Raji (cell line): ENCODE results near the gene DUSP7.

Source experiments
- POLR2A ChIP-seq: IDR thresholded peaks from 2 replicates; pipeline ENCODE4 v1.6.1; 2011; ENCODE audit warnings: low read depth, low read length, control low read depth; ENCODE audit not compliant: insufficient read depth

DUSP7 gene

GRCh38 chr3:52032702-52033408 is 23.5 kb downstream of the DUSP7 start:
- TF ChIP-seq POLR2A, result no peak

- TF ChIP-seq POLR2A, result no peak
These were observed 24.5 kb downstream of the DUSP7 start for GRCh38 chr3:52031896-52032295.

- TF ChIP-seq POLR2A, result no peak
These were observed 25.6 kb downstream of the DUSP7 start for GRCh38 chr3:52030714-52031310.

GRCh38 chr3:52029535-52029934 is 26.8 kb downstream of the DUSP7 start:
- no peak for TF ChIP-seq POLR2A

GRCh38 chr3:52029053-52029452 is 27.3 kb downstream of the DUSP7 start:
- TF ChIP-seq POLR2A, result no peak

- no peak for TF ChIP-seq POLR2A
These were observed 27.8 kb downstream of the DUSP7 start for GRCh38 chr3:52028572-52028971.

- TF ChIP-seq POLR2A, result no peak
These were observed 30.3 kb downstream of the DUSP7 start for GRCh38 chr3:52026041-52026440.

GRCh38 chr3:52025453-52025852 is 30.9 kb downstream of the DUSP7 start:
- TF ChIP-seq POLR2A, result no peak

- TF ChIP-seq POLR2A, result no peak
These were observed 31.5 kb downstream of the DUSP7 start for GRCh38 chr3:52024765-52025452.

- no peak for TF ChIP-seq POLR2A
These were observed 32.3 kb downstream of the DUSP7 start for GRCh38 chr3:52023860-52024764.

- TF ChIP-seq POLR2A, result no peak
These were observed 33.1 kb downstream of the DUSP7 start for GRCh38 chr3:52023101-52023770.

- no peak for TF ChIP-seq POLR2A
These were observed 33.9 kb downstream of the DUSP7 start for GRCh38 chr3:52022323-52023100.

GRCh38 chr3:52021489-52022268 is 34.7 kb downstream of the DUSP7 start:
- TF ChIP-seq POLR2A, result no peak

- no peak for TF ChIP-seq POLR2A
These were observed 35.6 kb downstream of the DUSP7 start for GRCh38 chr3:52020796-52021195.
